Measurements from ENCODE around the gene CCNK. TPM values are rescaled to one million over a fixed set of nuclear protein-coding genes. Genes with fewer than 3 reads are reported as not detected.

CCNK gene
- total RNA-seq, 1 experiment from 2014 or later = 104 TPM

- CTCF ChIA-PET = no interaction called here
- Mint-ChIP-seq H3K27ac (ENCODE audit: unreplicated experiment) (peak overlapping the region; percentile 42), H3K4me3 (ENCODE audit: unreplicated experiment) (no peak overlapping the region), H3K9me3 (ENCODE audit: unreplicated experiment) (no peaks in the 10 kb centered on the region), H3K4me1 (ENCODE audit: low read depth, unreplicated experiment) (no peaks in the 10 kb centered on the region), H3K36me3 (ENCODE audit: insufficient read depth, unreplicated experiment) (peaks cover 68% of the 10 kb centered on the region), H3K27me3 (ENCODE audit: insufficient read depth, unreplicated experiment) (no peaks in the 10 kb centered on the region)
- H3K36me3 ChIP-seq (ENCODE audit: control insufficient read depth, insufficient read depth, low read length) = no peaks in the 10 kb centered on the region; the same call in none of the 2 replicates
- no peaks in the 10 kb centered on the region for H3K27me3 ChIP-seq (replicated peaks; ENCODE audit: control insufficient read depth, insufficient read depth, low read length)
- POLR2A ChIA-PET = no interaction called here
- no peak overlapping the region for H3K4me3 ChIP-seq (ENCODE audit: low read depth, low read length)
- H3K9me3 ChIP-seq = no peaks in the 10 kb centered on the region
- peaks cover 21% of the 10 kb centered on the region for H3K4me1 ChIP-seq
- peak in 1 of 2 experiments; percentile 37 for DNase-seq
- intact Hi-C loops (cut with micrococcal nuclease; ENCODE audit: unreplicated experiment) = no loop called here
- TF ChIP-seq CTCF (IDR thresholded peaks at IDR 0.05; ENCODE audit: insufficient read depth in 1 of 2, low read depth in 1 of 2, low read length in 1 of 2, severe bottlenecking in 1 of 2, unreplicated experiment in 1 of 2) = no peak
- BruUV-seq (replicated peaks) = no TSS peak
Observed at GRCh38 chr14:99516871-99517642, 35.8 kb downstream of the CCNK start.

- H3K36me3 ChIP-seq (ENCODE audit: control insufficient read depth, insufficient read depth, low read length) = no peaks in the 10 kb centered on the region; the same call in none of the 2 replicates
- BruUV-seq (replicated peaks) = no TSS peak
- CTCF ChIA-PET = no interaction called here
- no peaks in the 10 kb centered on the region for H3K4me1 Mint-ChIP-seq (ENCODE audit: low read depth, unreplicated experiment)
- H3K27ac Mint-ChIP-seq (ENCODE audit: unreplicated experiment) = no peak overlapping the region
- intact Hi-C loops (cut with micrococcal nuclease; ENCODE audit: unreplicated experiment) = loop anchor here (1.0 kb wide), 1 partner anchor 111 kb away; no protein-coding TSS in a partner anchor
- H3K9me3 Mint-ChIP-seq (ENCODE audit: unreplicated experiment) = no peaks in the 10 kb centered on the region
- no peak overlapping the region for H3K4me3 ChIP-seq (ENCODE audit: low read depth, low read length)
- no peaks in the 10 kb centered on the region for H3K9me3 ChIP-seq
- TF ChIP-seq CTCF (IDR thresholded peaks at IDR 0.05; ENCODE audit: insufficient read depth in 1 of 2, low read depth in 1 of 2, low read length in 1 of 2, severe bottlenecking in 1 of 2, unreplicated experiment in 1 of 2) = no peak
- H3K36me3 Mint-ChIP-seq (ENCODE audit: insufficient read depth, unreplicated experiment) = peaks cover 68% of the 10 kb centered on the region
- H3K27me3 ChIP-seq (replicated peaks; ENCODE audit: control insufficient read depth, insufficient read depth, low read length) = no peaks in the 10 kb centered on the region
- POLR2A ChIA-PET = no interaction called here
- H3K4me3 Mint-ChIP-seq (ENCODE audit: unreplicated experiment) = no peak overlapping the region
- no peaks in the 10 kb centered on the region for H3K27me3 Mint-ChIP-seq (ENCODE audit: insufficient read depth, unreplicated experiment)
- peaks cover 29% of the 10 kb centered on the region for H3K4me1 ChIP-seq
- peak in 1 of 2 experiments; percentile 30 for DNase-seq
Observed at GRCh38 chr14:99517643-99518381, 36.6 kb downstream of the CCNK start.

GRCh38 chr14:99518441-99519346 lies 37.5 kb downstream of the CCNK start:
- no TSS peak for BruUV-seq (replicated peaks)
- Mint-ChIP-seq H3K27me3 (ENCODE audit: insufficient read depth, unreplicated experiment) (no peaks in the 10 kb centered on the region), H3K4me3 (ENCODE audit: unreplicated experiment) (no peak overlapping the region), H3K27ac (ENCODE audit: unreplicated experiment) (no peak overlapping the region), H3K9me3 (ENCODE audit: unreplicated experiment) (no peaks in the 10 kb centered on the region), H3K36me3 (ENCODE audit: insufficient read depth, unreplicated experiment) (peaks cover 60% of the 10 kb centered on the region), H3K4me1 (ENCODE audit: low read depth, unreplicated experiment) (no peaks in the 10 kb centered on the region)
- Histone ChIP-seq H3K4me3 (ENCODE audit: low read depth, low read length) (no peak overlapping the region), H3K9me3 (no peaks in the 10 kb centered on the region), H3K27me3 (replicated peaks; ENCODE audit: control insufficient read depth, insufficient read depth, low read length) (no peaks in the 10 kb centered on the region), H3K36me3 (ENCODE audit: control insufficient read depth, insufficient read depth, low read length) (no peaks in the 10 kb centered on the region; the same call in none of the 2 replicates), H3K4me1 (peaks cover 36% of the 10 kb centered on the region)
- intact Hi-C loops (cut with micrococcal nuclease; ENCODE audit: unreplicated experiment) = loop anchor here (1.0 kb wide), 1 partner anchor 111 kb away; no protein-coding TSS in a partner anchor
- POLR2A ChIA-PET = no interaction called here
- peak; percentile 74 to 85 for DNase-seq
- CTCF ChIA-PET = interaction anchor here (1.0 kb wide), 1 partner anchor 58 kb away, joined by 3 read pairs; no protein-coding TSS in a partner anchor
- TF ChIP-seq CTCF (IDR thresholded peaks at IDR 0.05; ENCODE audit: insufficient read depth in 1 of 2, low read depth in 1 of 2, low read length in 1 of 2, severe bottlenecking in 1 of 2, unreplicated experiment in 1 of 2) = peak; percentile 91 to 94

All from Caco-2 (cell line).